SK-MEL-5 (cell line): ENCODE results near the gene JAM3. TPM values are rescaled to one million over a fixed set of nuclear protein-coding genes. Genes with fewer than 3 reads are reported as not detected.

Source experiments
- DNase-seq: peaks from one replicate; pipeline ENCODE4 v3.0.0-alpha.2; 2016; ENCODE audit warnings: low read depth, low spot score
- in situ Hi-C: cut with HindIII; loops from 2 replicates; pipeline ENCODE4 v1.10.0; 2016; ENCODE audit warnings: low sequenced_read_pairs, high pct_unique_total_duplicates, low pct_unique_long_range_greater_than_20kb
- total RNA-seq: library from RNA; depleted of rRNA; stranded (reverse); fragments of >200 nt; shearing (Covaris generic); gene quantifications from 2 replicates; pipeline ENCODE4 v1.2.3, GENCODE V29; 2014

JAM3 gene
- total RNA-seq, 1 experiment from 2014 or later, result 72.2 TPM

- no peak for DNase-seq
- in situ Hi-C loops, result no loop called here
These were observed 82.3 kb downstream of the JAM3 start for GRCh38 chr11:134151083-134151747.

DNA sequence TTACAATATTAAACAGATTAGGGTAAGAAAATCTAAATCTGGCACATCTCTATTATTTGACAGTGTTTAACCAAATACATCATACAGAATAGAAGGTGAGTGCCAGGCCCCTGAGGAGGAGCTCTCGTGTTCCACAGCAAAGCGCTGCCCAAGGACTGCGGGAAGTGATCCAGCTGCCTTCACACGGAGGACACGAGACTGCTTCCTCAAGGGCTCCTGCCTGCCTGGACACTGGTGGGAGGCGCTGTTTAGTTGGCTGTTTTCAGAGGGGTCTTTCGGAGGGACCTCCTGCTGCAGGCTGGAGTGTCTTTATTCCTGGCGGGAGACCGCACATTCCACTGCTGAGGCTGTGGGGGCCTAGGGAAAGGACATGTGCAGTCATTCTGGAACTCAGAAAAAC, 83.8 kb downstream of the JAM3 start:
- DNase-seq, result no peak
- in situ Hi-C loops, result no loop called here

DNA sequence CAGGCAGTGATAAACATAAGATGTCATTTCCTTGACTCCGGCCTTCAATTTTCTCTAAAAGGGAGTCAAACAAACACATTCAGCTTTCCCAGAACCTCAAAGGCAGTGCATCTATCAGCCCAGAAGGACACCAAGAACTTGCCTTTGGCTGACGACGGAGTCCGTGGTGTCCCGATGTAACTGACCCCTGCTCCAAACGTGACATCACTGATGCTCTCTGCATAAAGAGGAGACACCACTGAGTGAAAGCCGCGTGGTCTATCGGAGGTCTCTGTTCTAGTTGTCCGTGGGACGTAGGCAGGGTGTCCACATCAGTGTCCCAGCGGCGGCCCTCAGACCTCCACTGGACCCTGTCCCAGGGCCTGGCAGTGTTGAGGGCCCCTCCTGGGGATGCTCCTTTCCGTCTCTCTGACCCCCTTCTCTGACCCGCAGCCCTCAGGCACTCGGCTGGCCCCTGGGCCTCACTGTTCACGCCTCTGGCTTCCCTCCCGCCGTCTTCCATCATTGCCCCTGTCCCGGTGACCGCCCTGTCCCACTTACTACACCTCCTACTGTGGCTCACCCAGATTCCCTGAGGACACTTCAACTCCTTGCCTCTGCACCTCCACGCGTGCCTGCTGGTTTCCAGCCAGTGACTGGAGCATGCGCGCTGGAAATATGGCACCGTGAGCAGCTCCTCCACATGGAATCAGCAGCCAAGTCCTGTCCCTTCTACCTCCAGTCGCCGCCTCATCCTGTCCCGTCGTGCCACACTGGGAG, 84.5 kb downstream of the JAM3 start:
- no peak for DNase-seq
- in situ Hi-C loops, result no loop called here

GRCh38 chr11:134154441-134154840, 85.6 kb downstream of the JAM3 start:
- in situ Hi-C loops, result no loop called here
- DNase-seq, result no peak

- DNase-seq, result no peak
- in situ Hi-C loops, result no loop called here
These were observed 86.6 kb downstream of the JAM3 start for GRCh38 chr11:134155456-134155855.

DNA sequence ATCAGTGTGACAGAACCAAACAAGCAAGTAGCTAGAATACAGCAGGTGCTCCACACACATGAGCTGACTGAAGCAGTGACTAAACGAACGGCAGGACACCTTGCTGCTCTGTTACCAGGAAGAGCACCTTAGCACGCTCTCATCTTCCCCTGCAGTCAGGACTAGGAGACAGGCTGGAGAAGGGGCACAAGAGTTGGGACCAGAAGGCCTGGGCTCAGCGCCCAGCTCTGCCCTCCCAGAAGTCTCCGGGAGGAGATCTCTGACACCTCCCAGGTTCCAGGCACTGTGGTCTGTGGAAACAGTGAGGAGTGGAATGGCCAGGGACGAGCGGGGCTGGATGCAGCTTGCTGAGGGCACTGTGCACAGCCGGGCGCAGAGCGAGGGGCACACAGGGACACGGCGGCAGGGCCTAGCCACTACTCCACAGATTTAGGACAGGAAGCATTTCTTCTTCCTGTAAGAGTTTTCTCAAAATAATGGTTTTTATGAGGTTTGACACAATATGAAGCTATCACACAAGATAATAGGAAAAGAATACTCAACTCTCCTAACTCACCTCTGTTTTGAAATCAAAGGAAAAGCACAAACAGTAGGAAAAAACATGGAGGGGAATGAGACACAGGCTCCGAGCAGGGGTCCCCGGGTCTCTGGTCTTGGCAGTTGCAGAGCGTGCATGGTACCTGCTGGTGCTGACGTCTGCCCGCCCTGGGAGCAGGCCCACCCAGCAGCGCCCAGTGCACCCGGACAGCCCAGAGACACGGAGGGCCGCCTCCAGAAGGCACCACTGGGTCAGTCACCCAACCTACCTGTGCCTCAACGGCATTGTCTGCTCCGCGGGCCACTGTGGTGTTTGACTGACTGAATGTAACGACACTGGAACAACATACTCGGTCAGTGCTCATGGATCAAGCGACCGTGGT, 87.3 kb downstream of the JAM3 start:
- in situ Hi-C loops, result no loop called here
- DNase-seq, result no peak

DNA sequence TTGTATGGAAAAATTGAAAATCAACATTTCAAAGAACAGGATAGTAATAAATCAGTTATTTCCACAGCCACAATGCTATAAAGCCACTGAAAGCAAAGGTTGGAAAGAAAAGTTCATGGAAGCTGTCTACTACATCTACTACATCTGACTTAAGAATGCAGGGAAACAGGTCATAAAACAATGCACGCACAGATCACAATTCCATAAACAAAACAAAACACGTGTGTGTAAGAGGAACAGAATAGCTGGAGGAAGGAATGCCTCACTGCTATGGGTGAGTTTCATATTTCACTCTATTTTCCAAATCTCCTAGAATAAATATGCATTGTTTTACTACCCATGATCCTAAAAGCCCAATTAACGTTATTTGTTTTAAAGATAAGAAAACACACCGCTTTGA, 88.6 kb downstream of the JAM3 start:
- in situ Hi-C loops, result no loop called here

DNA sequence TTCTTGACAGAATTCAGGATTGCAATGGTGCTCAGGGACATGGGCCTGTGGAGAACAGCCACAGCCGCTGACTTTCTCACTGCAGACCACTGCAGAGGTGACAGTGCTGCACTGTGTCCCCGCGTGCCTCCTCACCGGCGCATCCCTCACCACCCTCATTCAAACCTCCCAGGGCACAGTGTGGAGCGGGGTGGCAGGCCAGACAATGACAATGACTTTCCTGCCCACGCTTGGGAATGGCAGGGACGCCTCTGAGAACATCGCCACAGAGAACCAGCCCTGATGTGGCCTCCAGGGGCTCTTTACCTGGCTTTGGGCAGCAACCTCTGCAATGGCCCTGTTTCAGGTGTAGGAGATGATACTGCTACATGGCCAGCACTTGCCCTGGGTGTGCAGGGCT, 89.2 kb downstream of the JAM3 start:
- DNase-seq, result no peak
- in situ Hi-C loops, result no loop called here

More for the DNA sequence above, 88.6 kb downstream of the JAM3 start:
- DNase-seq, result no peak

GRCh38 chr11:134159652-134160051, 90.8 kb downstream of the JAM3 start:
- in situ Hi-C loops, result no loop called here
- no peak for DNase-seq

DNA sequence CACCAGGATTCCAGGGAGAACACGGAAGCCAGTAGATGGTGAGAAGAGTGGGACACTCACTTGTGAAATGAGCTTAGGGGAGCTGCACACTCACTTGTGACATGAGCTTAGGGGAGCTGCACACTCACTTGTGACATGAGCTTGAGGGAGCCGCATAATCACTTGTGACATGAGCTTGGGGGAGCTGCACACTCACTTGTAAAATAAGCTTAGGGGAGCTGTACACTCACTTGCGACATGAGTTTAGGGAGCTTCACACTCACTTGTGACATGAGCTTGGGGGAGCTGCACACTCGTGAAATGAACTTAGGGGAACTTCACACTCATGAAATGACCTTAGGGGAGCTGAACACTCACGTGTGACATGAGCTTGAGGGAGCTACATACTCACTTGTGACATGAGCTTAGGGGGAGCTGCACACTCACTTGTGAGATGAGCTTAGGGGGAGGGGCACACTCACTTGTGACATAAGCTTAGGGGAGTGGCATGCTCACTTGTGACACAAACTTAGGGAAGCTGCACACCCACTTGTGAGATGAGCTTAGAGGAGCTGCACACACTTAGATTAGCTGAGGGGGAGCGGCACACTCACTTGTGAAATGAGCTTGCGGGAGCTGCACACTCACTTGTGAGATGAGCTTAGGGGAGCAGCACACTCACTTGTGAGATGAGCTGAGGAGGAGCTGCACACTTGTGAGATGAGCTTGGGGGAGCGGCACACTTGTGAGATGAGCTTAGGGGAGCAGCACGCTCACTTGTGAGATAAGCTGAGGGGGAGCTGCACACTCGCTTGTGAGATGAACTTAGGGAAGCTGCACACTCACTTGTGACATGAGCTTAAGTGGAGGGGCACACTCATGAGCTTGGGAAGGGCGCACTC, 95.9 kb downstream of the JAM3 start:
- no peak for DNase-seq
- in situ Hi-C loops, result no loop called here

GRCh38 chr11:134170177-134170918, 101.5 kb downstream of the JAM3 start:
- in situ Hi-C loops, result no loop called here

DNA sequence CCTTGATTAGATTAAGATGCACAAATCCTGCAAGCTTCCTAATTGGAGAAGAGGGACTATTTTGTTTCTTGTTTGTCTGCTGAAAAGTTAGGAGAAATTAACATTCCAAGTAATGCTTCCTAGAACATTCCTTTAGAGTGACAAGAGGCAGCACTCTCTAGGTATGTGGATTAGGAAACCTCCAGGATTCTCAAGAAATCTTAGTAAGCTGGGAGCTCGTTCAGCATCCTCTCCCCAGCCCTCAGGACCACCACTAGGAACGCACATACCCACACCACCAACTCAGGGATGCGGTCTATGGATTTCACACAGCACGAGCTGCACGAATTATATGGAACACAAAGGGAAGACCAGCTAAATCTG, 102.0 kb downstream of the JAM3 start:
- no peak for DNase-seq
- in situ Hi-C loops, result no loop called here

More at GRCh38 chr11:134170177-134170918, 101.5 kb downstream of the JAM3 start:
- no peak for DNase-seq

DNA sequence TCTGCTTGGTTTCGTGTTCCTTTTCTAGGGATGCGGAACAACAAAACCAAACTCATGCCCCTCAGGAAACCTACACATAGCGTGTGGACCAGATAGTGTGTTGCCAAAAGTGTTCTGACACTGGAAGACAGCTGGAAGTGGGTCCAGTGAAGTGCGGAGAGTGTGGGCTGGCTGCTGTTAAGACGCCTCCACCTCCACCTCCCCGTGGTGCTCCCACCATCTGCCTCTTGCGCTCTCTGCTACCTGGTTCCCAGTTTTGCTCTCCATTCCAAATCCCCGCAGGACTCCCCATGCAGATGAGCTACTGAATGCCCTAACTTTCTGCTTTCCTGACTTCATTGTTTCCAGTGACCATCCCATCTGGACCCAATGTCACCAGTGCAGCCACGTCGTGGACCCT, 103.1 kb downstream of the JAM3 start:
- in situ Hi-C loops, result no loop called here
- no peak for DNase-seq

- in situ Hi-C loops, result no loop called here
- no peak for DNase-seq
These were observed 104.4 kb downstream of the JAM3 start for GRCh38 chr11:134173296-134173695.

- DNase-seq, result no peak
- in situ Hi-C loops, result no loop called here
These were observed 107.4 kb downstream of the JAM3 start for GRCh38 chr11:134176284-134176683.

- in situ Hi-C loops, result no loop called here
- no peak for DNase-seq
These were observed 109.3 kb downstream of the JAM3 start for GRCh38 chr11:134178032-134178674.
